SK-N-SH treated with all-trans-retinoic acid at 6 μM for 48 hours (cell line): ENCODE data around the gene TRNP1.

Experiments used
- ATAC-seq: fragments of 200-7000 bp; cut with Tn5 transposase; 3 replicates; pipeline ENCODE4 v1.9.1; 2020; ENCODE audit warnings: mild to moderate bottlenecking, moderate library complexity
- BACH2 ChIP-seq: fragments of 250-450 bp; sonication (Bioruptor Pico); IDR thresholded peaks from 2 replicates; pipeline ENCODE4 v1.9.0; 2021; ENCODE audit warnings: mild to moderate bottlenecking, borderline replicate concordance
- CREB5 ChIP-seq: fragments of 250-450 bp; sonication (Bioruptor Pico); IDR thresholded peaks from 2 replicates; pipeline ENCODE4 v1.5.1; 2020; ENCODE audit warnings: low read depth, mild to moderate bottlenecking, moderate library complexity
- CSDC2 ChIP-seq: fragments of 250-450 bp; sonication (Bioruptor Pico); IDR thresholded peaks from 2 replicates; pipeline ENCODE4 v1.5.0; 2020; ENCODE audit warnings: mild to moderate bottlenecking, moderate library complexity
- ESRRG ChIP-seq: fragments of 250-450 bp; sonication (Bioruptor Pico); IDR thresholded peaks from 2 replicates; pipeline ENCODE4 v1.6.1; 2021; ENCODE audit warnings: mild to moderate bottlenecking
- PATZ1 ChIP-seq: fragments of 250-450 bp; sonication (Bioruptor Pico); IDR thresholded peaks from 2 replicates; pipeline ENCODE4 v1.8.0; 2020; ENCODE audit warnings: mild to moderate bottlenecking, moderate library complexity, borderline replicate concordance
- POU6F1 ChIP-seq: fragments of 250-450 bp; sonication (Bioruptor Pico); IDR thresholded peaks from 2 replicates; pipeline ENCODE4 v1.8.0; 2021; ENCODE audit warnings: low read depth, mild to moderate bottlenecking, moderate library complexity, borderline replicate concordance
- PPARA ChIP-seq: fragments of 250-450 bp; sonication (Bioruptor Pico); IDR thresholded peaks from 2 replicates; pipeline ENCODE4 v1.5.0; 2020; ENCODE audit warnings: mild to moderate bottlenecking, borderline replicate concordance
- RARB ChIP-seq: fragments of 250-450 bp; sonication (Bioruptor Pico); IDR thresholded peaks from 2 replicates; pipeline ENCODE4 v1.8.0; 2021; ENCODE audit warnings: mild to moderate bottlenecking, moderate library complexity
- SNAI2 ChIP-seq: fragments of 250-450 bp; sonication (Bioruptor Pico); IDR thresholded peaks from 2 replicates; pipeline ENCODE4 v1.5.0; 2020; ENCODE audit warnings: mild to moderate bottlenecking, moderate library complexity
- TOX ChIP-seq: fragments of 250-450 bp; sonication (Bioruptor Pico); IDR thresholded peaks from 2 replicates; pipeline ENCODE4 v1.8.0; 2021; ENCODE audit warnings: mild to moderate bottlenecking, moderate library complexity, borderline replicate concordance
- ZC3H10 ChIP-seq: fragments of 250-450 bp; sonication (Bioruptor Pico); IDR thresholded peaks from 2 replicates; pipeline ENCODE4 v1.5.1; 2021; ENCODE audit warnings: mild to moderate bottlenecking, moderate library complexity
- ZFP3 ChIP-seq: fragments of 250-450 bp; sonication (Bioruptor Pico); IDR thresholded peaks from 2 replicates; pipeline ENCODE4 v1.5.0; 2020; ENCODE audit warnings: mild to moderate bottlenecking, moderate library complexity
- ZFP30 ChIP-seq: fragments of 450-650 bp; formaldehyde crosslinking; IDR thresholded peaks from 2 replicates; pipeline ENCODE4 v1.5.0; 2022; ENCODE audit warnings: mild to moderate bottlenecking, moderate library complexity
- ZNF565 ChIP-seq: fragments of 450-650 bp; formaldehyde crosslinking; conservative IDR thresholded peaks from 2 replicates; pipeline ENCODE4 v1.5.0; 2020; ENCODE audit warnings: low read depth, mild to moderate bottlenecking, moderate library complexity
- ZNF70 ChIP-seq: fragments of 450-650 bp; formaldehyde crosslinking; IDR thresholded peaks from 2 replicates; pipeline ENCODE4 v1.5.0; 2020; ENCODE audit warnings: mild to moderate bottlenecking, moderate library complexity
- TF ChIP-seq, protein P1 (sequence below): fragments of 250-450 bp; sonication (Bioruptor Pico); IDR thresholded peaks from 2 replicates; pipeline ENCODE4 v1.5.0; 2020; ENCODE audit warnings: mild to moderate bottlenecking, moderate library complexity

Gene TRNP1

GRCh38 chr1:27003745-27004470 lies 10.4 kb downstream of the TRNP1 start (continued):
- TF ChIP-seq, protein P1, sequence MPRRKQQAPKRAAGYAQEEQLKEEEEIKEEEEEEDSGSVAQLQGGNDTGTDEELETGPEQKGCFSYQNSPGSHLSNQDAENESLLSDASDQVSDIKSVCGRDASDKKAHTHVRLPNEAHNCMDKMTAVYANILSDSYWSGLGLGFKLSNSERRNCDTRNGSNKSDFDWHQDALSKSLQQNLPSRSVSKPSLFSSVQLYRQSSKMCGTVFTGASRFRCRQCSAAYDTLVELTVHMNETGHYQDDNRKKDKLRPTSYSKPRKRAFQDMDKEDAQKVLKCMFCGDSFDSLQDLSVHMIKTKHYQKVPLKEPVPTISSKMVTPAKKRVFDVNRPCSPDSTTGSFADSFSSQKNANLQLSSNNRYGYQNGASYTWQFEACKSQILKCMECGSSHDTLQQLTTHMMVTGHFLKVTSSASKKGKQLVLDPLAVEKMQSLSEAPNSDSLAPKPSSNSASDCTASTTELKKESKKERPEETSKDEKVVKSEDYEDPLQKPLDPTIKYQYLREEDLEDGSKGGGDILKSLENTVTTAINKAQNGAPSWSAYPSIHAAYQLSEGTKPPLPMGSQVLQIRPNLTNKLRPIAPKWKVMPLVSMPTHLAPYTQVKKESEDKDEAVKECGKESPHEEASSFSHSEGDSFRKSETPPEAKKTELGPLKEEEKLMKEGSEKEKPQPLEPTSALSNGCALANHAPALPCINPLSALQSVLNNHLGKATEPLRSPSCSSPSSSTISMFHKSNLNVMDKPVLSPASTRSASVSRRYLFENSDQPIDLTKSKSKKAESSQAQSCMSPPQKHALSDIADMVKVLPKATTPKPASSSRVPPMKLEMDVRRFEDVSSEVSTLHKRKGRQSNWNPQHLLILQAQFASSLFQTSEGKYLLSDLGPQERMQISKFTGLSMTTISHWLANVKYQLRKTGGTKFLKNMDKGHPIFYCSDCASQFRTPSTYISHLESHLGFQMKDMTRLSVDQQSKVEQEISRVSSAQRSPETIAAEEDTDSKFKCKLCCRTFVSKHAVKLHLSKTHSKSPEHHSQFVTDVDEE (CRISPR knock-in tag): no peak

DNA sequence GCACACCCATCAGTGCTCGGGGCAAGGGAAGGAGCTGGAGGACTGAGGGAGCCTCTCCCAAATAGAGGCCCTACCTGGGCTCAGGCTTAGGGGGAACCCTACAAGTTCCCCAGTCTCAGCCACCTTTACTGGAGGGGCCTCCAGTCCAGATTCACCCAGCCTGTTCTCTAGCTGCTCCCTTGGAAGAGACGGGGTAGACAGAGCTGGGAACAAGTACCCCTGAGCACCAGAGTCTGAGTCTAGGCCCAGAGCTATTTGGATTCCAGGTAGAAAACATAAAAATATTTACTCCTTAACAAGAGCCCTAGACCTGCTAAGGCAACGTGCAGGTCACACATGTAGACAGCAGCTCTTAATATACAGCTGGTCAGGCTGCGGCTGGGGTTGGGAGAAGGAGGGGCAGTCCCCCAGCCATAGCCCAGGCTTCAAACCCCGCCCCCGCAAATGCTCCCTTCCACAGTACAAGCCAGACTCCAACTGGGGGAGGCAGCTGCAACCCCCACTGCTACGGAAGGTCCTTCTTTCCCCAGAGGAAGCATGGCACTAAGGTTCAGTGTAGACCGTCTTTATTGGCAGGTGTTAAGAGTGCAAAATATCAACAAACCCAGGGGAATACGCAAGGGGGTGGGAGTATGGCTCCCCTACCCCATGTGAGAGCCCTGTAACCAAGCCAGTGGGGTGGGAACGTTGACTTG lies 11.1 kb downstream of the TRNP1 start:
- TF ChIP-seq CSDC2 (CRISPR knock-in tag) (no peak), ZNF70 (no peak), ZC3H10 (CRISPR knock-in tag) (no peak), TOX (CRISPR knock-in tag) (no peak), BACH2 (CRISPR knock-in tag) (no peak), PATZ1 (CRISPR knock-in tag) (no peak), ZFP30 (CRISPR knock-in tag) (no peak)
- TF ChIP-seq, protein P1 (CRISPR knock-in tag): no peak
- ATAC-seq: no peak

DNA sequence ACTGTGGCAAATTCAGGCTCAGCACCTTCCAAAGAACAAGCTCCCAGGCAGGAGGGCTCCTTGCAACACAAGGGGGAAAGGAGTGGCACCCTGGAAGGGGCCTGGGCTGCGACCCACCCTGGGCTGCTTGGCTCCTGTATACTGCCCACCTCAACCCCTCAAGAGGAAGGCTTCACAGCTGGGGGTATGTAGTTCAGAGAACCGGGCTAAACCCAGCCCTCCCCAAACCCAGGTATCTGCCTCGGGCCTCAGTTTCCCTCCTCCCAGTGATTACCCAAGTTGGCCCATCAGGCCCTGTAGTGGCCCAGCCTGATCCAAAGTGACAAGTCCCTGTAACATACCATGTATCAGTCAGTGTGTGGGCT lies 11.7 kb downstream of the TRNP1 start:
- ATAC-seq: no peak
- TF ChIP-seq SNAI2 (CRISPR knock-in tag) (no peak), ZNF70 (no peak), ESRRG (no peak), ZNF565 (no peak), ZFP3 (CRISPR knock-in tag) (no peak), POU6F1 (CRISPR knock-in tag) (no peak), PPARA (no peak), CREB5 (CRISPR knock-in tag) (no peak), PATZ1 (CRISPR knock-in tag) (no peak), ZFP30 (CRISPR knock-in tag) (no peak), RARB (no peak), ZC3H10 (CRISPR knock-in tag) (no peak)
- TF ChIP-seq, protein P1 (CRISPR knock-in tag): no peak
